ENCODE data around the gene PDZRN4.

DNA sequence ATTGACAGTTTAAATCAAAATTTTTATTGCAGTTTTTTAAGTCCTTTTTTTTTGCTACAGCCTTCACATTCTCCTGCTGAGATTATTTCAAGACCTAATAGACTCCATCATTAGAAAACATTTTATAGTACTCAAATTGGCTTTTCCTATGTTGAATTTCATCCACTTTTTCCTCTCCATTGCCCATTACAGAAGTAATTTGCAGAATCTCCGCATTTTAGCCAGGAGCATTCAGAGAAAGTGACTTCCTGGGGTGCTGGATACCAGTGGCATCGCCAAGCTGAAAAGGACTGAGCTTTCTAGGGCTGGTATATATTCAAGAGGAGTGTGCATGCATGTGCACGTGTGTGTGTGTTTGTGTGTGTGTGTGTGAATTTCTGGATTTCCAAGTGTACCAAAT lies 340.8 kb downstream of the PDZRN4 start:
- TF ChIP-seq, protein P1, sequence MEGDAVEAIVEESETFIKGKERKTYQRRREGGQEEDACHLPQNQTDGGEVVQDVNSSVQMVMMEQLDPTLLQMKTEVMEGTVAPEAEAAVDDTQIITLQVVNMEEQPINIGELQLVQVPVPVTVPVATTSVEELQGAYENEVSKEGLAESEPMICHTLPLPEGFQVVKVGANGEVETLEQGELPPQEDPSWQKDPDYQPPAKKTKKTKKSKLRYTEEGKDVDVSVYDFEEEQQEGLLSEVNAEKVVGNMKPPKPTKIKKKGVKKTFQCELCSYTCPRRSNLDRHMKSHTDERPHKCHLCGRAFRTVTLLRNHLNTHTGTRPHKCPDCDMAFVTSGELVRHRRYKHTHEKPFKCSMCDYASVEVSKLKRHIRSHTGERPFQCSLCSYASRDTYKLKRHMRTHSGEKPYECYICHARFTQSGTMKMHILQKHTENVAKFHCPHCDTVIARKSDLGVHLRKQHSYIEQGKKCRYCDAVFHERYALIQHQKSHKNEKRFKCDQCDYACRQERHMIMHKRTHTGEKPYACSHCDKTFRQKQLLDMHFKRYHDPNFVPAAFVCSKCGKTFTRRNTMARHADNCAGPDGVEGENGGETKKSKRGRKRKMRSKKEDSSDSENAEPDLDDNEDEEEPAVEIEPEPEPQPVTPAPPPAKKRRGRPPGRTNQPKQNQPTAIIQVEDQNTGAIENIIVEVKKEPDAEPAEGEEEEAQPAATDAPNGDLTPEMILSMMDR (IDR thresholded peaks at IDR 0.05 in 8 of 11, conservative IDR thresholded peaks at IDR 0.05 in 3 of 11), result no peak
- TF ChIP-seq POLR2AphosphoS5 (IDR thresholded peaks at IDR 0.05), result no peak

All from spleen (tissue), 7 donors.